ENCODE data around the gene SIGLEC6.

The SIGLEC6 gene

GRCh38 chr19:51535535-51535934, 4.1 kb upstream of the SIGLEC6 start:
- Histone ChIP-seq H2AFZ (ENCODE audit: low read depth) (no peak overlapping the region), H3K36me3 (ENCODE audit: insufficient read depth) (no peaks in the 10 kb centered on the region), H3K4me3 (IDR thresholded peaks at IDR 0.05; ENCODE audit: insufficient read depth, low read depth, low read length) (no peak overlapping the region), H3K4me2 (no peak overlapping the region), H4K20me1 (ENCODE audit: insufficient read depth) (no peaks in the 10 kb centered on the region), H3K4me1 (ENCODE audit: low read depth, poor library complexity, severe bottlenecking) (no peaks in the 10 kb centered on the region), H3K27me3 (ENCODE audit: insufficient read depth, low read depth) (no peaks in the 10 kb centered on the region; the same call in 1 of the 2 replicates), H3K9ac (no peak overlapping the region), H3K79me2 (ENCODE audit: insufficient read depth, low read depth) (no peaks in the 10 kb centered on the region), H3K27ac (no peak overlapping the region)
- no peak for TF ChIP-seq CTCF (conservative IDR thresholded peaks at IDR 0.05; ENCODE audit: low read depth, low read length)

- Histone ChIP-seq H3K4me1 (ENCODE audit: low read depth, poor library complexity, severe bottlenecking) (no peaks in the 10 kb centered on the region), H3K9ac (no peak overlapping the region), H3K4me3 (IDR thresholded peaks at IDR 0.05; ENCODE audit: insufficient read depth, low read depth, low read length) (no peak overlapping the region)
Observed at GRCh38 chr19:51530616-51531015, 854 bp downstream of the SIGLEC6 start.

GRCh38 chr19:51529301-51529700, 2.2 kb downstream of the SIGLEC6 start:
- TF ChIP-seq CTCF (conservative IDR thresholded peaks at IDR 0.05; ENCODE audit: low read depth, low read length), result no peak
- no peaks in the 10 kb centered on the region for H3K79me2 ChIP-seq (ENCODE audit: insufficient read depth, low read depth)
- no peaks in the 10 kb centered on the region for H3K36me3 ChIP-seq (ENCODE audit: insufficient read depth)
- no peak overlapping the region for H3K27ac ChIP-seq
- no peaks in the 10 kb centered on the region for H3K4me1 ChIP-seq (ENCODE audit: low read depth, poor library complexity, severe bottlenecking)
- H2AFZ ChIP-seq (ENCODE audit: low read depth), result no peak overlapping the region
- no peaks in the 10 kb centered on the region for H4K20me1 ChIP-seq (ENCODE audit: insufficient read depth)
- H3K4me2 ChIP-seq, result no peak overlapping the region
- H3K27me3 ChIP-seq (ENCODE audit: insufficient read depth, low read depth), result no peaks in the 10 kb centered on the region; the same call in 1 of the 2 replicates
- no peak overlapping the region for H3K9ac ChIP-seq
- no peak overlapping the region for H3K4me3 ChIP-seq (IDR thresholded peaks at IDR 0.05; ENCODE audit: insufficient read depth, low read depth, low read length)

More at GRCh38 chr19:51530616-51531015, 854 bp downstream of the SIGLEC6 start:
- Histone ChIP-seq H3K4me2 (no peak overlapping the region), H2AFZ (ENCODE audit: low read depth) (no peak overlapping the region), H3K36me3 (ENCODE audit: insufficient read depth) (no peaks in the 10 kb centered on the region), H4K20me1 (ENCODE audit: insufficient read depth) (no peaks in the 10 kb centered on the region), H3K79me2 (ENCODE audit: insufficient read depth, low read depth) (no peaks in the 10 kb centered on the region), H3K27ac (no peak overlapping the region), H3K27me3 (ENCODE audit: insufficient read depth, low read depth) (no peaks in the 10 kb centered on the region; the same call in 1 of the 2 replicates)
- TF ChIP-seq CTCF (conservative IDR thresholded peaks at IDR 0.05; ENCODE audit: low read depth, low read length), result no peak

- Histone ChIP-seq H3K27ac (no peak overlapping the region), H4K20me1 (ENCODE audit: insufficient read depth) (no peaks in the 10 kb centered on the region), H3K36me3 (ENCODE audit: insufficient read depth) (no peaks in the 10 kb centered on the region), H3K79me2 (ENCODE audit: insufficient read depth, low read depth) (no peaks in the 10 kb centered on the region), H3K4me3 (IDR thresholded peaks at IDR 0.05; ENCODE audit: insufficient read depth, low read depth, low read length) (no peak overlapping the region), H2AFZ (ENCODE audit: low read depth) (no peak overlapping the region), H3K4me1 (ENCODE audit: low read depth, poor library complexity, severe bottlenecking) (no peaks in the 10 kb centered on the region), H3K4me2 (no peak overlapping the region), H3K9ac (no peak overlapping the region), H3K27me3 (ENCODE audit: insufficient read depth, low read depth) (no peaks in the 10 kb centered on the region)
- no peak for TF ChIP-seq CTCF (conservative IDR thresholded peaks at IDR 0.05; ENCODE audit: low read depth, low read length)
Observed at GRCh38 chr19:51525651-51526050, 5.8 kb downstream of the SIGLEC6 start.

All from KMS-11 (cell line).